Measurements from ENCODE around the gene CXCL17.

DNA sequence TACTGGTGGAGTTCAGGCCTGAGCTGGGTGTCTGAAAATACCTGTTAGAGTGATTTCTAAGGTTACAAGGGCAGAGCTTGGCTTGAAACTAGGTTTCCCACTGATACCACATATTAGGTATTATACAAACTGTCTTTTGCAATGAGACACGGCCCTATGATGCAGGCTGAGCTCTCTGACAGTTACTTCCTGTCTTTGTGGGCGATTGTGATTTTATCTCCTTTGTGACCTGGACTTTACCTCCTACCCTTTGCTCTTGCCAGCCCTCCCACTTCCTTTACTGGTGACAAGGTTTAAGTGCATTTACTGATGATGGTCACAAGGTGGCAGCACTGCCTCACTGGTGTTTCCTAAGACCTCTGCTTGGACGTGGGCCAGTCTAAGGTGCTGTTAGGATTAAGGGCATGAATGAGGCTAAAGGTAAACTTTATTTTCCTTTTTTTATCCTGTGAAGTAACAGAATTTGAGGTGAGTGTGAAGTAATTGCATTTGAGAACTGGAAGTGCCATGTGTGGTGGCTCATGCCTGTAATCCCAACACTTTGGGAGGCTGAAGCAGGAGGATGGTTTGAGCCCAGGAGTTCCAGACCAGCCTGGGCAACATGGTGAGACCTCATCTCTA is 7.7 kb upstream of the CXCL17 start:
- TF ChIP-seq, protein P1, sequence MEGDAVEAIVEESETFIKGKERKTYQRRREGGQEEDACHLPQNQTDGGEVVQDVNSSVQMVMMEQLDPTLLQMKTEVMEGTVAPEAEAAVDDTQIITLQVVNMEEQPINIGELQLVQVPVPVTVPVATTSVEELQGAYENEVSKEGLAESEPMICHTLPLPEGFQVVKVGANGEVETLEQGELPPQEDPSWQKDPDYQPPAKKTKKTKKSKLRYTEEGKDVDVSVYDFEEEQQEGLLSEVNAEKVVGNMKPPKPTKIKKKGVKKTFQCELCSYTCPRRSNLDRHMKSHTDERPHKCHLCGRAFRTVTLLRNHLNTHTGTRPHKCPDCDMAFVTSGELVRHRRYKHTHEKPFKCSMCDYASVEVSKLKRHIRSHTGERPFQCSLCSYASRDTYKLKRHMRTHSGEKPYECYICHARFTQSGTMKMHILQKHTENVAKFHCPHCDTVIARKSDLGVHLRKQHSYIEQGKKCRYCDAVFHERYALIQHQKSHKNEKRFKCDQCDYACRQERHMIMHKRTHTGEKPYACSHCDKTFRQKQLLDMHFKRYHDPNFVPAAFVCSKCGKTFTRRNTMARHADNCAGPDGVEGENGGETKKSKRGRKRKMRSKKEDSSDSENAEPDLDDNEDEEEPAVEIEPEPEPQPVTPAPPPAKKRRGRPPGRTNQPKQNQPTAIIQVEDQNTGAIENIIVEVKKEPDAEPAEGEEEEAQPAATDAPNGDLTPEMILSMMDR (IDR thresholded peaks at IDR 0.05; ENCODE audit: insufficient read depth, low read depth, low read length), result peak; percentile 82
- TF ChIP-seq EZH2 (IDR thresholded peaks at IDR 0.05; ENCODE audit: insufficient read depth, low read length), result no peak
